T-helper 9 cell (primary cell): Measurements from ENCODE around the gene RAB40AL.
"Not testable (repeated sequence)": the region's sequence is repeated elsewhere in the genome, so short reads cannot be mapped to it uniquely, and the experiment has no call there.

Source experiments
- DNase-seq: peaks from one replicate; pipeline ENCODE4 v3.0.0-alpha.2; 2020
- total RNA-seq, 2 donors: gene quantifications; one replicate each; lab custom pipeline; 2026; lab: John Stamatoyannopoulos, UW

The RAB40AL gene, protein sequence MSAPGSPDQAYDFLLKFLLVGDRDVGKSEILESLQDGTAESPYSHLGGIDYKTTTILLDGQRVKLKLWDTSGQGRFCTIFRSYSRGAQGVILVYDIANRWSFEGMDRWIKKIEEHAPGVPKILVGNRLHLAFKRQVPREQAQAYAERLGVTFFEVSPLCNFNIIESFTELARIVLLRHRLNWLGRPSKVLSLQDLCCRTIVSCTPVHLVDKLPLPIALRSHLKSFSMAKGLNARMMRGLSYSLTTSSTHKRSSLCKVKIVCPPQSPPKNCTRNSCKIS
- total RNA-seq = 0 reads per million in 2 donors

DNA sequence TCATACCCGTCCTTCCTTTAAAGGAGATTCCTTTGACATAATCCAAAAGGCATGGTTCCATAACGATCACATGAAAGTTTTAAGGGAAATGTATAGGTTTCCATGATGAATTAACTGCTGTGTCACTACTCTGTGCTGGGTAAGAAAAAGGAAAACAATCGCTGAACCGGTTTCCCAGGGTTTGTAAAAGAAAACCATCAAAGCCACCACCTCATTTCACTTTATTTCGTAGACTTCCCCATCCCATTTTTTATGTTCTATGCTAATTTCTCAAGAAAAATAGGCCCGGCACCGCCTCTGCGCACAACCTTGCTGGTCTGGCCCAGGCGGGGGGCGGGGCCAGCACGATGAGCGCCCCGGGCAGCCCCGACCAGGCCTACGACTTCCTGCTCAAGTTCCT lies at the start of gene RAB40AL:
Gene RAB40AL (plus strand): TSS at position 301 of the 400 bp plus-strand sequence. CDS start 47 bp downstream, at position 348.
- not testable (repeated sequence) for DNase-seq

DNA sequence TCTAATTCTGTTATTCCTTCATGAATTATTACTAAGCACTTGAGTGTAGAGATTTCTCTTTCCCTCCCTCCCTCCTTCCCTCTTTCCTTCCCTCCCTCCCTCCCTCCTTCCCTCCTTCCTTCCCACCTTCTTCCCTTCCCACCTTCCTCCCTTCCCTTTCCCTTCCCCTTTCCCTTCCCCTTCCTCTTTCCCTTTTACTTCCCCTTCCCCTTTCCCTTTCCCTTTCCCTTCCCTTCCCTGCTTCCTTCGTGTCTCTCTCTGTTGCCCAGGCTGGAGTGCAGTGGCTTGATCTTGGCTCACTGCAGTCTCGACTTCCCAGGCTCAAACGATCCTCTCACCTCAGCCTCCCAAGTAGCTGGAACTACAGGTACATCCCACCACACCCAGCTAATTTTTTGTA lies 49.4 kb upstream of the RAB40AL start:
- no peak for DNase-seq

DNA sequence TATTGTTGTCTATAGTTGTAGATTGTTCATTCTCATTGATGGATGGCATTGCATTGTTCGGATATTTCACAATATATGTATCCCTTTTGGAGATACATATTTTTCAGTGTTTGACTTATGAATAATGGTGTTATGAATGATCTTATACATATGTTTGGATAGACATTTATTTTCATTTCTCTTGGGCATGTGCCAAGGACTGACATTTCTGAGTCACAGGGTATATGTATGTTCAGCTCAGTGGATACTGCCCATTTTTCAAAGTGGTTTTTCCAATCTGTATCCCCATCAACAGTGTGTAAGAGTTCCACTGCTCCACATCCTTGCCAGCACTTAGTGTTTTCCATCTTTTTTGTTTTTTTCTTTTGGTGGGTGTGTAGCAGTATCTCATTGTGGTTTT lies 45.0 kb upstream of the RAB40AL start:
- no peak for DNase-seq

DNA sequence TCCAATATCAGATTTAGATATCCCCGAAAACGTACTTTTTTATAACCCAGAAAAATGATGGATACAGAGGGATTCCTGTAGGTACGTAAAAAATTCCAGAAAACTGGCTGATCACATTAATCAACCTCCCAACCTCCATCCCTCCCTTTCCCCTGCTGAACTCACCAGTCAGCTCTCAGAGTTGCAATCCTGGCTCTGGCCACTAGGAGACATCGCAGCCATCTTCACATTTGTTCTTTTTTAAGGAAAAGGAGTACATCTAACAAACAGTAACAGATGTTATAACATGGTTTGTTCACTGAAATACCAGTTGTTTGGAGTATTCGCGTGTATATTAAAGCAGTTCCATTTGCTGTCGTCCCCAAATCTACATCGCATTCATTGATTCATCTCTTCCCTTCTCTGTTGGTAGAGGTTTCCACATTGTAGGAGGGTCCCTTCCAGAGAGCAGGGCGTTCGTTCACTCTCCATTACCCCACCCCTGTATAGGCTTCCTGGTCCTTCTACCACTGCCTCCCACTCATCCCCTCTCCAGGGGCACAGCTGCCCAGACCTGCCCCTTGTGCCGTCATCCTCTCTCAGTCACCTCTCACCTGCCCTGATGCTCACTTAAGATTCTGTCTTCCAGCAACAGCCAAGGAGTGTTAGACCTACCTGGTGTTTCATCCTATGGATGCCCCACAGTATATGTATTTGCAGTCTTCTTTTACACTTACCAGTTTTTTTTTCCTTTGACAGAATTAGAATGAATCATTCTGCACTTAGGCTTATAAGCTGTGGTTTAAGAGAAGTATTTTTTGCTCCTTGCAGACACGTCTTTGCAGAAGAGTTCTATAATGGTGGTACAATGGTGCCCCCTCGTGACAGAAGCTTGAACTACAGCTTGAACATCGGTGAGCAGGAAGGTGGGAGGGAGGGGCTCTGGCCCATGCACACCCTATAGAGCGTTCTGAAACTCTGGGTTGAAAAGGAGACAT lies 36.8 kb upstream of the RAB40AL start:
- peak; percentile 68 for DNase-seq

DNA sequence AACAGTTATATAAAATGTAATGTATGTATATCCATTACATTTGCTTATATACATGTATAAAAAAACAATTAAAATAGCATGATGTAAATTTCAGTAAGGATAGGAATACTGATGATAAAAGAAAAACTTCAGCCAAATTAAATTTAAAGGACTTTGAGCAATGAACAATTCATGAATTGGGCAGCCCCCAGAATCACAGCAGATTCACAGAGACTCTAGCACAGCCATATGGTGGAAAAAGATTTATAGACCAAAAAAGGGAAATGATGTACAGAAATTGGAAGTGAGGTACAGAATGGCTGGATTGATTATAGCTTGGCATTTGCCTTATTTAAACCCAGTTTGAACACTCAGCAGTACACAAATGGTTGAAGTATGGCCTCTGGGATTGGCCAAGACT lies 34.7 kb upstream of the RAB40AL start:
- no peak for DNase-seq

DNA sequence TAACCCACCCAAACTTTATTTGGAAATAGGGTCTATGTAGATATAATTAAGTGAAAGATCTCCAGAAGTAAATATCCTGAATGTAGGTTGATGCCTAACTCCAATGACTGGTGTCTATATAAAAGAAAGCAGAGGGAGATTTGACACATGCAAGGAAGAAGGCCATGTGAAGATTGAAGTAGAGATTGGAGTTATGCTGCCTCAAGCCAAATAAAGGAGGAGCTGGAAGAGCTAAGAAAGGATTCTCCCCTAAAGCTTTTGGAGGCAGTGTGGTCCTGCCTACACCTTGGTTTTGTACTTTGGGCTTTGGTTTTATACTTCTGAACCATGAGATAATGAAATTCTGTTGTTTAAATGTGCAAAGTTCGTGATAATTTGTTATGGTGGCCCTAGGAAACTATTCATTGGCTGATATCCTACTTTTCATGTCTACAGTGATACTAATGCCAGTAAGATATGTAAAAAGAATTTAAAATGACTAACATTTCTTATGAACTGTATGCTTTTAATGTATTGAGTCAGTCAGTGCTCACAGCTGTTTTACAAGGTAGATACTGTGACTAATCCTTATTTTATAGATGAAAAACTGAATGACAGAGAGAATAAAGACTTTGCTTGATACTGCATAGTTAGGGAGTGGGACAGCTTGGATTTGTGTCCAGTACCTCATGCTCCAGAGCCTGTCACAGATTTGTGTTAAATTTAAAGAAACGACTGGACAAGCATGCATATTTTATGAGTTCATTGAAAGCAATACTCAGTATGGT lies 5.9 kb upstream of the RAB40AL start:
- no peak for DNase-seq

DNA sequence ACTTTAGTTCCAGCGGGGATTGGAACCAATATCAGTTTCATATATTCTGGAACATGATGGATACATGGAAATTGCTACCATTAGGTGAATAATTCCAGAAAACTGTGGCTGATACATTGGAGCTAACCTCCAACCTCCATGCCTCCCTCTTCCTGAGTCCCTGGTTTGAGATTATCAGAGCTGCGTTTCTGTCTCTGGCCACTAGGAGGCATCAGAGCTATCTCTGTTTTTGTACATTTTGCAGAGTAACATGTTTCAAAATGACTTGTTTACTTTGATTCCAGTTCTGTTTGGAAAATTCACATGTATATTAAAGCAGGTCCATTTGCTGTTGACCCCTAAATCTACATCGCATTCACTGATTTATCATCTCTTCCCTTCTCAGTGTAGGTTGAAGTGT lies 2.4 kb upstream of the RAB40AL start:
- DNase-seq = peak; percentile 29

DNA sequence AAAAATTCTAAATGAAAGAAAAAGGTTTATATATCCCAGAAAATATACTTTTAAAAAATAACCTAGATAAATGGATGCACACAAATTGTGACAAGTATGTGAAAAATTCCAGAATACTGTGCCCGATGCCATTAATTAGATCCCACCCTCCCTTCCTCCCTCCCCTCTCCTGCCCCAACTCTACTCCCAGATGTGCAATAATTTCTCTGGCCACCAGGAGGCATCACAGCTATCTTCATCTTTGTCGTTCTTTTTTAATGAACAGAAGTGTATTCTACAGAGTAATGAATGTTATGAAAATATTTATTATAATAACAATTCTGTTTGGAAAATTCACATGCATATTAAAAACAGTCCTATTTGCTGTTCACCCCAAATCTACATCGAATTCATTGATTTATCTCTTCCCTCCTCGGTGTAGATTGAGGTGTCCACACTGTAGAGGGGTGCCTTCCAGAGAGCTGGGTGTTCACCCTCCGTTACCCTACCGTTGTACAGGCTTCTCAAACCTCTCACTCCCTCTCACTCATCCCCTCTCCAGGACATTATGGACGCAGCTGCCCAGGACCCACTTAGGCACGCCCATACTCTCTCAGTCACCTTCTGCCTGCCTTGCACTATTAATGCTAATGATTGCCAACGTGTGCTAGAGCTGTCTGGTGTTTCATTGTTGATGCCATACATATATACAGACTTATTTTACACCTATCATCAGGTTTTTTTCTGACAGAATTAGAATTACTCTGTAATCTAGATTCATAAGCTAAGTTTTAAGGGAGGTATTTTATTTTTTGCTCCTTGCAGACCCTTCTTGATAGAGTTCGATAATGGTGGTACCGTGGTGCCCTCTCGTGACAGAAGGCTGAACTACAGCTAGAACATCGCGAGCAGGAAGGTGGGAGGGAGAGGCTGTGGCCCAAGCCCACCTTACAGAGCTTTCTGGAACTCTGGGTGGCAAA lies 14.1 kb downstream of the RAB40AL start:
- DNase-seq = peak; percentile 57

DNA sequence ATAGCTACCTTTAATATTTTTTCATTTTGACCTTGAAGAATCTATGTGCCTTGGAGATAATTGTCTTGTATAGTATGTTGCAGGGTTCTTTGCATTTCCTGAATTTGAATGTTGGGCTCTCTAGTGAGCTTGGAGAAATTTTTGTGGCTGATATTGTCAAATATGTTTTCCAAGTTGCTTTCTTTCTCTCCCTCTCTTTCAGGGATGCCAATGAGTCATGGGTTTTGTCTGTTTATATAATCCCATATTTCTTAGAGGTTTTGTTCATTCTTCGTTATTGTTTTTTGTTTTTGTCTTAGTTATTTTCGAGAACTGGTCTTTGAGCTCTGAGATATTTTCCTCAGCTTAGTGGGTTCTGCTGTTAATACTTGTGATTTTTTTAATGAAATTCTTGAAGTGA lies 20.7 kb downstream of the RAB40AL start:
- DNase-seq = no peak

DNA sequence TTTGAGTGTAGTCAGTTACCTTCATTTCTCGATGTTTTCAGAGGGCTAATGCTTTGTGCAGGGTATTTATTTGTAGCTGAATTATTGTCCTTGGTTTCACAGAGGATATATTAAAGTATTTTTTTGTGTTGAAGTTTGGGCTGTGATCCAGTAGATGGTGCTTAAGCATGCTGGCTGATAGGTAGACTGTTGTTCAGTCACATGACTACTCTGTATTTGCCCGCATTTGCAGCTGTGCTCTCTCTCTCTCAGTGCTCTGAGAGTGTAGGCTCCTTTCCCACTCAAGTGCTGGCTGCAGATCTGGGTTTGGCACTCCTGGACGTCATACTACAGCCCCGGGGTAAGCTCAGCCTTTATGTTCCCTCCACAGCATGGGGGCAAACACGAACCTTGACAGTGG lies 21.7 kb downstream of the RAB40AL start:
- no peak for DNase-seq

DNA sequence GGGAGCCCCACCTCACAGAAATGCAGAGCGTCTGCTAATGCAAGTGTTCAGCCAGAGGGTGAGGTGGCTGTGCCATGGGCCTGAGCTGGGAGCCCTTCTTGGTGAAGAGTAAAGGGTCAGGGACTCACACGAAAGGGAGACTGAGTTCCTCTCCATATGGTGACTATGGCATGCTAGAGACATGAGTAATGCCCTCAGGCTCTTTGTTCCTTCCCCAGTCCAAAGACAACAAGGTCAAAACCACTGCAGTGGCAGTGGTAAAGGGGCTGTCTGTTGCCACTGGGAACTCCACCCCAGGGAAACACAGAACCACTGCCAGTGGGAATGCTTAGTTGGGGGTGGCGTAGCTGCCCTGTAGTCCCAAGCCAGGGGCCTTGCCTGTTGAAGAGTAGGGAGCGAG lies 22.4 kb downstream of the RAB40AL start:
- no peak for DNase-seq

DNA sequence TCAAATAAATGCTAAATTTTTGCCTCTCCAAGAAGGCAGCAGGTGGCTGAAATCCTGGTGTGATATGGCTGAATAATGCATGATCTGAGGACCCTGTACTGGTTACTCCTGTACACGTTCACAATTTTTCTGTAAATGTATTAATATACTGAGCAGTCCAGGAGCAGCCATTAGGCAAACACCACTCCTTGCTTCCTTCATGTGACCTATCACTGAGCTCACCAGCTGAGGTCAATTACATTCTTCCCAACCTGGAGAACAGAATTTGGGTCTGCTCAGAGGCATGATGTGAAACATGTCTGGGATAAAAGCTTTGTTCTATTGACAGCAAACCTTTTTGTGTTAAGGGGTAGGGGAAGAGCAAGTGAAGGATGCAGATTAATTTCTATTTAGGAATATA lies 26.9 kb downstream of the RAB40AL start:
- no peak for DNase-seq

DNA sequence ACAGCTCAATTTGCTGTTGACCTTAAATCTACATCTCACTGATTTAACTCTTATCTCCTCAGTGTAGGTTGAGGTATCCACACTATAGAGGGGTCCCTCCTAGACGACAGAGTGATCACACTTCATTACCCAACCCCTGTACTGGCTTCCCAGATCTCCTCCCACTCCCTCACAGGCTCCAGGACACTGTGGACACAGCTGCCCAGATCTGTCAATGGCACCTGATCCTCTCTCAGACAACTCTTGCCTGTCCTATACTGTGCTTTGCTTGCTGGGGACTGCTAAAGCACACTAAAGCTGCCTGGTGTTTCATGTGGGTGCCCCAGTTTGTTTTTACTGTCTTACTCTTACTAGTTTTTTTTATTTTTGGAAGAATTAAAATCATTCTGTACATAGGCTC lies 27.9 kb downstream of the RAB40AL start:
- DNase-seq = no peak

DNA sequence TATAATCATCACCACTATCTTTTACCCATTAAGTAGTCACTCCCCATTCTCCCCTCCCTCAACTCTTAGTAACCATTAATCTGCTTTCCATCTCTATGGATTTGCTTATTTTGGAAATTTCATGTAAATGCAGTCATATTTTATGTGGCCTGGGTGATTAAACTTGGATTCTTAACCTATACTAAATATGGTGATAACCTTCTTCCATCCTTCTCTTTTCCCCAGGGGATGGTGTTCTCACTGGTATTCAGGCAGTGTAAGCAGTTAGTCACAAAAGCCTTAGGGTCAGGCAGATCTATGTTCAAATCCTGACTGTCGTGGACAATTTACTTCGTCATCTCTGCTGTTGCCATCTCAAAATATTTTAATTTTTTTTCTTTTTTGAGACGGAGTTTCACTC lies 29.6 kb downstream of the RAB40AL start:
- no peak for DNase-seq

DNA sequence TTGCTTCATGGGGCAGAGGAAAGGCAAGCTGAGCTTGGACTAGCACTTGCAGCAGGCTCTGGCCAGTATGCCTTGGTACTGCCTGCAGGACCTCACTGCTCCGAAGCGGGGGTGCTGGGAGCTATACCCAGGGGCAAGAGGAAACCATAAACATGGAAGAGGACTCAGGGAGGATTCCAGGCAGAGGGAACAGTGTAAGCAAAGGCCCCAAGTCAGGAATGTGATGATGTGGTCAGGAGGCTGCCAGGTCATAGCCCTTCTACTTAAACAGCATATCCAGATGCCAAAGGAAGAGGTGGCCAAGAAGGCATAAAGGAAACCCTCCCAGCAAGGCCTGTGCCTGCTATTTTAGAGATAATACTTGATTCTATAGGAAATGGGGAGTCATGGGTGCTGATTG lies 31.1 kb downstream of the RAB40AL start:
- no peak for DNase-seq

DNA sequence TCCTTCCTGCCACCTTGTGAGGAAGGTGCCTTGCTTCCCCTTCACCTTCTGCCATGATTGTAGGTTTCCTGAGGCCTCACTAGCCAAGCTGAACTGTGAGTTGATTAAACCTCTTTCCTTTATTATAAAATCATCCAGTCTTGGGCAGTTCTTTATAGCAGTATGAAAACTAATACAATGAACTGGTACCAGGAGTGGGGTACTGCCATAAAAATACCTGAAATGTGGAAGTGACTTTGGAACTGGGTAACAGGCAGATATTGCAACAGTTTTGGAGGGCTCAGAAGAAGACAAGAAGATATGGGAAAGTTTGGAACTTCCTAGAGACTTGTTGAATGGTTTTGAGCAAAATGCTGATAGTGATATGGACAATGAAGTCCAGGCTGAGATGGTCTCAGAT lies 34.5 kb downstream of the RAB40AL start:
- not testable (repeated sequence) for DNase-seq

DNA sequence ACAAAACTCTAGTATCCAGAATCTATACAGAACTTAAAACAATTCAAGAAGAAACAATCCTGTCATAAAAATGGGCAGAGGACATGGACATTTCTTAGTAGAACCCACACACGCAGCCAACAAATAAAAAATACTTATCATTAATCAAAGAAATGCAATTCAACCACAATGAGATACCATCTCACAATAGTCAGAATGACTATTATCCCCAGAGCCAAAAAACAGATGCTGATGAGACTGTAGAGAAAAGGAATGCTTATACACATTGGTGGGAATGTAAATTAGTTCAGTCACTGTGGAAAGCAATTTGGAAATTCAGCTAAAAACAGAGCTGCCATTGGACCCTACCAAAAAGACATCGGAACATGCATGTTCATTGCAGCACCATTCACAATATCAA lies 37.9 kb downstream of the RAB40AL start:
- DNase-seq = no peak

DNA sequence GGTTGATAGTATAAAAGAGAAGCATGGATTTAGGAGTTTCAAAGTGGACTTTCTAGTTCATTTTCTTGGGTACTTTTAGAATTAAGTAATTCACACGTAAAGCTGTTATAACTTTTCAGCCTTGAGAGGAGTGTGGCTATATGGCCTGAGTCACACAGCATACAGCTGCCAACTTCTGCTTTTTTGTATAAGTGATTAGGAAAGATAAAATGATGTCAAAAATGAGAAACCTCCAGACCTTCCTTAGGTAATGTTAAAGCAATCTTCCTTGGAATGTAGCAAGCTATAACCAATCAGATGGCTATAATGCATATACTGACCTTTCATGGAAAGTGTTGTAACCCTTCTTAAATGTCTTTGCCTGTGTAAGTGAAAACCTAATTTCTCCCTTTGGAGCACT lies 39.2 kb downstream of the RAB40AL start:
- DNase-seq = no peak

DNA sequence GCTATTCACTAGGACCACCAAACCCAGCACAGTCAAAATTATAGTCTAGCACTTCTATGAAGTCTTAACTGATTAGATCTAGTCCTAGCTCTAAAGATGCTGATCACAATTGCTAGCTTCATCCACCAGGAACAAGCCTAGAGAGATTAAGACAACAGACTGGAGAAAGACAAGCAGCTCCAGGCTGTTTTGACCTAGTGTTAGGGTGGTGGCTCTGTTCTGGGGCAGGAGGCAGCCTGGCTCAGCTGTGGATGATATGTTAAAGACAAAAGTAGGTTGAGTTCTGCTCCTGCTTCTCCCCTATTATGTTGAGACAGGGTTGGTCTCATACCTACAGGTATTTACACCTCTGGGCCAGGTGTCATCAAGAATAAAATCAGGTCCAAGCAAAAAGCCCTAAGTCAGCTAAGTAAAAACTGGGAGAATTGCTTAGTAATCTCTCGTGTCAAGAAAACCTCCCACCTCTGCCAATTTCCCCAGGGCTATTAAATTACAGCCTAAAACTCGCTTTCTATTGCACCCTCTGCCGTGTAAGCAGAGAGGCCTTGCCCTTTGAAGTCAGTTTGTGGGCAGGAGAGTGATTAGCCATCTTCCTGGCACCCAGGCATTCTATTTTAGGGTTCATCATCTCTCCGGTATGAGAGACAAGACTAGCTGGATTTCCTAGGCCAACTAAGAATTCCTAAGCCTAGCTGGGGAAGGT lies 39.9 kb downstream of the RAB40AL start:
- no peak for DNase-seq

DNA sequence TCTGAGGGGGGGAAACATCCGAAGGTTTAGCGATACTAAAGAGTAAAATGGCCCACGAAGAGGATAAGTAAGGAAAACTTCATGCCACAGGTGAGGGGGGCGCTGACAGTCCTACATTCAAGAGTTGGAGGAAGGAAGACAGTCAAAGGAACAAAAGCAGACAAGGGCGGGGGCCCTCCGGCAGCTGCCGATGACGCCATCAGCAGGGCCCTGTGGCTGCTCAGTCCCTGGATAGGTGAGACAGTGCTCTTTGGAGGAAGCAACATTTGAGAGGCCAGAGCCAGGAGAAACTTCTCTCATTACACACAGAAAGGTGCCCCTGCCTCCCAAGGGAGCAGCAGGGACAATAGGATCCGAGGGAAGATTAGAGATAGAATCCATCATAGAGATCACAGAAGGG lies 41.5 kb downstream of the RAB40AL start:
- no peak for DNase-seq

DNA sequence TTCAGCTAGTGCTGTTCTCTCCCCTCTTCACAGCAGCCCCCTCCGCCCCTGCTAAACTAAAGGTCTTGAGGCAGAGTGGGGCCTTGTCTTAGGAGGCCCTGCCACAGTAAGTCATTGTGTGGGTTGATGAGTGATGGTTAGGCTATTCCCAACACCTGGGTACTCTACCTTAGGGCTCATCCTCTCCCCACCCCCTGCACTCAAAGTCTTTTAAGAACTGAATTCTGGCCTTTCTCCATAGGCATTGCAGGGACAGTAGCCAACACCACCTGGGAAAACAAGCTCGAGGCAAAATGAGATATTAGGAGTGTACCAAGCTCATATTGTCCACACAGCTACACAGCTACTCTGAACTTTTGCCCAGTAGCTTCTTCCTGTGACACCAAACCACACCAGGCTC lies 42.5 kb downstream of the RAB40AL start:
- no peak for DNase-seq
